A673 (cell line): ENCODE results near the gene UNC13D. TPM values are rescaled to one million over a fixed set of nuclear protein-coding genes. Genes with fewer than 3 reads are reported as not detected.

Source experiments
- BruUV-seq: library from RNA; stranded (reverse); fragments of 400-500 nt; replicated peaks from 2 replicates; lab custom pipeline; 2021; lab: Mats Ljungman, UMichigan
- CTCF ChIA-PET: fragments of 300-600 bp; sonication (Branson Sonifier 250); formaldehyde crosslinking; loops from one replicate; lab custom pipeline; 2022; ENCODE audit warnings: antibody characterized with exemption; lab: Charles Lee
- POLR2A ChIA-PET: fragments of 300-600 bp; sonication (Branson Sonifier 250); formaldehyde crosslinking; loops from one replicate; lab custom pipeline; 2022; ENCODE audit warnings: antibody characterized with exemption; ENCODE audit not compliant: low non-redundant PET; lab: Charles Lee
- DNase-seq: peaks from one replicate; pipeline ENCODE4 v3.0.0-alpha.2; 2015; ENCODE audit warnings: low spot score
- H3K27ac ChIP-seq: fragments of 200-600 bp; sonication (generic); 2 replicates; pipeline ENCODE4 v1.5.1; 2016; ENCODE audit warnings: mixed run types, low read depth, mild to moderate bottlenecking, mixed read lengths, antibody characterized with exemption, low read length; ENCODE audit not compliant: poor library complexity, severe bottlenecking
- H3K27me3 ChIP-seq: fragments of 200-600 bp; sonication (generic); replicated peaks from 2 replicates; pipeline ENCODE4 v1.6.1; 2017; ENCODE audit warnings: mixed run types, low read depth, mild to moderate bottlenecking, mixed read lengths, antibody characterized with exemption, low read length; ENCODE audit not compliant: insufficient read depth, poor library complexity
- H3K36me3 ChIP-seq: fragments of 200-600 bp; sonication (generic); 2 replicates; pipeline ENCODE4 v1.6.1; 2016; ENCODE audit warnings: mixed run types, mild to moderate bottlenecking, mixed read lengths, antibody characterized with exemption, low read length; ENCODE audit not compliant: insufficient read depth, poor library complexity, severe bottlenecking
- H3K4me1 ChIP-seq: fragments of 200-600 bp; sonication (generic); 2 replicates; pipeline ENCODE4 v1.6.1; 2017; ENCODE audit warnings: mixed run types, mild to moderate bottlenecking, mixed read lengths, antibody characterized with exemption, low read length; ENCODE audit not compliant: insufficient read depth, poor library complexity, severe bottlenecking
- H3K4me3 ChIP-seq: fragments of 200-600 bp; sonication (generic); 2 replicates; pipeline ENCODE4 v1.5.1; 2016; ENCODE audit warnings: low read depth, mixed run types, mild to moderate bottlenecking, mixed read lengths, low read length; ENCODE audit not compliant: poor library complexity, severe bottlenecking
- H3K9me3 ChIP-seq: fragments of 200-600 bp; sonication (generic); 2 replicates; pipeline ENCODE4 v1.6.1; 2016; ENCODE audit warnings: mixed run types, low read depth, mild to moderate bottlenecking, mixed read lengths, antibody characterized with exemption, low read length; ENCODE audit not compliant: poor library complexity, severe bottlenecking
- EZH2 ChIP-seq: fragments of 200-600 bp; sonication (generic); IDR thresholded peaks from 2 replicates; pipeline ENCODE4 v1.6.1; 2017; ENCODE audit warnings: borderline replicate concordance, low read depth, mild to moderate bottlenecking, mixed read lengths, antibody characterized with exemption, low read length; ENCODE audit not compliant: poor library complexity, severe bottlenecking
- intact Hi-C: fragments of 100-400 bp; cut with micrococcal nuclease; formaldehyde crosslinking; loops from one replicate; pipeline ENCODE4 v1.10.0; 2022; ENCODE audit not compliant: unreplicated experiment
- total RNA-seq: library from RNA; stranded (reverse); gene quantifications from 2 replicates; pipeline ENCODE4 v1.2.3, GENCODE V29; 2021
- TF ChIP-seq, protein P1 (sequence below): fragments of 300-800, 200-600 bp; sonication (generic); conservative IDR thresholded peaks from 2 replicates; pipeline ENCODE4 v1.5.1; 2017; ENCODE audit warnings: low read depth, mild to moderate bottlenecking, antibody characterized with exemption, low read length, moderate library complexity, mixed read lengths

Gene UNC13D
- total RNA-seq, 1 experiment from 2014 or later: 0.37 TPM

GRCh38 chr17:75832164-75832651 is 12.0 kb downstream of the UNC13D start:
- BruUV-seq: no TSS peak
- Histone ChIP-seq H3K27ac (no peak overlapping the region), H3K4me3 (no peak overlapping the region)

DNA sequence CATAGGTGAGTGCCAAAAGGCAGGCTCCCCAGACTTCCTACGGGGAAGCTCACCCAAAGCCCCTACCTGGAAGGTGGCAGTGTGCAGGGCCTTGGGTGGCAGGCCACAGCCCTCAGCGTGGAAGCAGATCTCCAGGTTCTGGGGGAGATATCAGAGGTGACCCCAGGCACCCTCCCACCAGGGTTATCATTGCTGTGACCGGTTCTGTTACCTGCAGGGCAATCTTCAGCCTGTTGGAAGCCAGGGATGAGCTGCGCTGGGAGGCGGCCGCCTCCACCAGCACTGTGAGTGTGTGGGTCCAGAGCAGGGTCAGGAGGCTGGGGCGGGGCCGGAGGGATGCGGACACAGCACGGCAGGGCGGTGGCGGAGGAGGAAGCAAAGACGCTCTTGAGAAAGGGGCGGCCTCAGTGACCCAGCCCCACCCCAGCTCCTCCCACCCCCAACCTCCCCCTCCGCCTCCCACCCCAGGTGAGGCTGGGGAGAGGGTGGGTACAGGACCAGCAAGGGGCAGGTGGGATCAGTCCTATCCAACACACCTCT is 13.1 kb downstream of the UNC13D start:
- H3K36me3 ChIP-seq: no peaks in the 10 kb centered on the region
- intact Hi-C loops: no loop called here
- ChIA-PET POLR2A (no interaction called here), CTCF (no interaction called here)
- no peak overlapping the region for H3K4me3 ChIP-seq
- H3K9me3 ChIP-seq: no peaks in the 10 kb centered on the region
- H3K27me3 ChIP-seq: no peaks in the 10 kb centered on the region
- H3K4me1 ChIP-seq: peaks cover 20% of the 10 kb centered on the region
- no TSS peak for BruUV-seq
- no peak for DNase-seq
- H3K27ac ChIP-seq: no peak overlapping the region
- TF ChIP-seq EZH2: no peak
- TF ChIP-seq, protein P1, sequence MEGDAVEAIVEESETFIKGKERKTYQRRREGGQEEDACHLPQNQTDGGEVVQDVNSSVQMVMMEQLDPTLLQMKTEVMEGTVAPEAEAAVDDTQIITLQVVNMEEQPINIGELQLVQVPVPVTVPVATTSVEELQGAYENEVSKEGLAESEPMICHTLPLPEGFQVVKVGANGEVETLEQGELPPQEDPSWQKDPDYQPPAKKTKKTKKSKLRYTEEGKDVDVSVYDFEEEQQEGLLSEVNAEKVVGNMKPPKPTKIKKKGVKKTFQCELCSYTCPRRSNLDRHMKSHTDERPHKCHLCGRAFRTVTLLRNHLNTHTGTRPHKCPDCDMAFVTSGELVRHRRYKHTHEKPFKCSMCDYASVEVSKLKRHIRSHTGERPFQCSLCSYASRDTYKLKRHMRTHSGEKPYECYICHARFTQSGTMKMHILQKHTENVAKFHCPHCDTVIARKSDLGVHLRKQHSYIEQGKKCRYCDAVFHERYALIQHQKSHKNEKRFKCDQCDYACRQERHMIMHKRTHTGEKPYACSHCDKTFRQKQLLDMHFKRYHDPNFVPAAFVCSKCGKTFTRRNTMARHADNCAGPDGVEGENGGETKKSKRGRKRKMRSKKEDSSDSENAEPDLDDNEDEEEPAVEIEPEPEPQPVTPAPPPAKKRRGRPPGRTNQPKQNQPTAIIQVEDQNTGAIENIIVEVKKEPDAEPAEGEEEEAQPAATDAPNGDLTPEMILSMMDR: no peak

More at GRCh38 chr17:75832164-75832651, 12.0 kb downstream of the UNC13D start:
- ChIA-PET POLR2A (no interaction called here), CTCF (no interaction called here)
- Histone ChIP-seq H3K4me1 (peaks cover 17% of the 10 kb centered on the region), H3K27me3 (no peaks in the 10 kb centered on the region), H3K36me3 (no peaks in the 10 kb centered on the region), H3K9me3 (no peaks in the 10 kb centered on the region)
- TF ChIP-seq EZH2: no peak
- TF ChIP-seq, protein P1: no peak
- no peak for DNase-seq
- intact Hi-C loops: no loop called here

DNA sequence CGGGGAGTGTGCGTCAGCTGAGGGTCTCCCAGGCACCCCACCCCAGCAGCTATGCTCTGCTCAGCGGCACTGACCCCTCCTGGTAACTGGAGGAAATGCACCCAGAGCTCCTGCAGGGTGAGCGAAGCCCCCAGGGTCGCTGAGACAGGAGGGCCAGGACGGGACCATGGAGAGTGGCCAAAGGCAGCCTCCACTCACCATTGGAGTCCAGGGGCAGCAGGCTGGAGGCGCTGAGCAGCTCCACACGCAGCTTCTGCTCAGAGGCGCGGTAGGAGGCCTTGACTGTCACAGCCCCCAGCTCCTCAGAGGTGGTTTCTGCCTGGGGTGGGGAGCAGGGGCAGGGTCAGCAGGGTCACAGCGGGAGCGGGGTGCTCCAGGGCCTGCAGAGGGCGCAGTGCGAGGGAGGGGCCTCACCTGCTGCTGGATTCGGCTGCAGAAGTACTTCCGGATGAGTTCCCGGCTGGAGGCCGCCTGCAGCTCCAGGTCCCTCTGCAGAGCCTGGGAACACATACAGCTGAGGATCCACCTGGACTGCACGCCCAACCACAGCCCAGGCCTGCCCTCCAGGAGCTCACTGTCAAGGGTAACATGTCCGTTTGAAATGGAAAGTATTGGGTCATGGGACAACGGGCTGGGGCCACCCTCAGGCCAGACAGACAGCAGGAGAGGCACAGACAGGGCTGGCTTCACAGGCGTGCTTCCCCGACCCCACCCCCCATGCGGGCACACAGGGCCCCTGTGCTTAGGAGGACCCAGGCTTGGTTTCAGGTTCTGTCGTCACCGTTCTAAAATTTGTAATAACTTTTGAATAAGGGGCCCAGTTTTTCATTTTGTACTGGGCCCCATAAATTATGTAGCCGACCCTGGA is 13.8 kb downstream of the UNC13D start:
- no peaks in the 10 kb centered on the region for H3K9me3 ChIP-seq
- H3K4me3 ChIP-seq: no peak overlapping the region
- ChIA-PET POLR2A (no interaction called here), CTCF (interaction anchor here (0.6 to 1.0 kb wide), 4 partner anchors 8 to 77 kb away, joined by 3 to 7 read pairs (median 3); partner anchors contain the start of gene GALK1)
- no peaks in the 10 kb centered on the region for H3K36me3 ChIP-seq
- no peaks in the 10 kb centered on the region for H3K27me3 ChIP-seq
- BruUV-seq: no TSS peak
- intact Hi-C loops: no loop called here
- DNase-seq: peak; percentile 35
- peaks cover 15% of the 10 kb centered on the region for H3K4me1 ChIP-seq
- TF ChIP-seq, protein P1: peak; percentile 72
- no peak for TF ChIP-seq EZH2
- no peak overlapping the region for H3K27ac ChIP-seq
